ENCODE measurements around the gene DPP10.
A peak's percentile ranks its signal among the peaks of the same experiment; 100 is the strongest.

Gene DPP10

DNA sequence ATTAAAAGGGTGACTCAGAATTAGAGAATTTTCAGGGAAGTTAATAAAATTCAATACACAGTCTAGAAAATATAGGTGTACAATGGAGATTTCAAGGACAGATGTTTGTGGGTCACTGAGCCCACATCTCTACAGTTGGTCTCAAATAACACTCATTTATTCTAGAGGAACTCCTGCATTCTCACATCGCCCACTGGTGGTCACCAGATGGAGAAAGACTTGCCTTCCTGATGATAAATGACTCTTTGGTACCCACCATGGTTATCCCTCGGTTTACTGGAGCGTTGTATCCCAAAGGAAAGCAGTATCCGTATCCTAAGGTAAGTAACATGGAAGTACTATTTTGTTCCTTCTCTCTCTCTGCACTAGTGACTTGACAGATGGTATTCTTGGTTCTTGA lies 1297.1 kb downstream of the DPP10 start:
- H3K4me3 ChIP-seq (ENCODE audit: low read length), result no peak overlapping the region
- TF ChIP-seq, protein P1, sequence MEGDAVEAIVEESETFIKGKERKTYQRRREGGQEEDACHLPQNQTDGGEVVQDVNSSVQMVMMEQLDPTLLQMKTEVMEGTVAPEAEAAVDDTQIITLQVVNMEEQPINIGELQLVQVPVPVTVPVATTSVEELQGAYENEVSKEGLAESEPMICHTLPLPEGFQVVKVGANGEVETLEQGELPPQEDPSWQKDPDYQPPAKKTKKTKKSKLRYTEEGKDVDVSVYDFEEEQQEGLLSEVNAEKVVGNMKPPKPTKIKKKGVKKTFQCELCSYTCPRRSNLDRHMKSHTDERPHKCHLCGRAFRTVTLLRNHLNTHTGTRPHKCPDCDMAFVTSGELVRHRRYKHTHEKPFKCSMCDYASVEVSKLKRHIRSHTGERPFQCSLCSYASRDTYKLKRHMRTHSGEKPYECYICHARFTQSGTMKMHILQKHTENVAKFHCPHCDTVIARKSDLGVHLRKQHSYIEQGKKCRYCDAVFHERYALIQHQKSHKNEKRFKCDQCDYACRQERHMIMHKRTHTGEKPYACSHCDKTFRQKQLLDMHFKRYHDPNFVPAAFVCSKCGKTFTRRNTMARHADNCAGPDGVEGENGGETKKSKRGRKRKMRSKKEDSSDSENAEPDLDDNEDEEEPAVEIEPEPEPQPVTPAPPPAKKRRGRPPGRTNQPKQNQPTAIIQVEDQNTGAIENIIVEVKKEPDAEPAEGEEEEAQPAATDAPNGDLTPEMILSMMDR (conservative IDR thresholded peaks at IDR 0.05; ENCODE audit: low read depth, low read length), result peak; percentile 32
- no peak for DNase-seq (ENCODE audit: low read depth)

DNA sequence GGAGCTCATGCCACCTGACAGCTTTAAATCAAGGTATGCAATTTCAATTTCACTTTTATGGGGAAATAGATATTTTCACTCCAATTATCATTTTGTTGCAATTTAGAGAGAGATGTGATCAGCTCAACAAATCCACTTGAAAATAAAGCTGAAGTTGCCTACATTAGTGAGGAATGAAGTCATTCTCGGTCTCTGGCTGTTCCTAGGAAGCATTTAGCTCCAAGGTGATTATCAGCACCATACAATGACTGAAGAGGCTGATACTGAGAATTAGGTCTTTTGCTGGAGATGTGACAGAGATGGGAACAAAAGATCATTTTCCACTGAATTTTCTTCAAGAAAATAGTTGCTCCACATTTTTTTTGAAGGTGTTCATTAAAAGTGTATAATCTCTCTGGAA lies 1303.7 kb downstream of the DPP10 start:
- DNase-seq (ENCODE audit: low read depth), result no peak
- TF ChIP-seq, protein P1 (conservative IDR thresholded peaks at IDR 0.05; ENCODE audit: low read depth, low read length), result no peak
- no peak overlapping the region for H3K4me3 ChIP-seq (ENCODE audit: low read length)

DNA sequence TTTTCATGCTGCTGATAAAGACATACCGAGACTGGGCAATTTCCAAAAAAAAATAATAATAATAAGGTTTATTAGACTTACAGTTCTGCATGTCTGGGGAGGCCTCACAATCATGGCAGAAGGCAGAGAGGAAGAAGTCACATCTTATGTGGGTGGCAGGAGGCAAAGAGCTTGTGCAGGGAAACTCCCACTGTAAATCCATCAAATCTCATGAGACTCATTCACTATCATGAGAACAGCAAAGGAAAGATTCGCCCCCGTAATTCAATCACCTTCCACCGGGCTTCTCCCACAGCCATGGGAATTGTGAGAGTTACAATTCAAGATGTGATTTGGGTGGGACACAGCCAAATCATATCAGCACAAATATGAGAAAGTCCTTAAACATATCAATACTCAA lies 1314.8 kb downstream of the DPP10 start:
- no peak for DNase-seq (ENCODE audit: low read depth)
- no peak overlapping the region for H3K4me3 ChIP-seq (ENCODE audit: low read length)
- TF ChIP-seq, protein P1 (conservative IDR thresholded peaks at IDR 0.05; ENCODE audit: low read depth, low read length), result no peak

GRCh38 chr2:115763601-115764000 lies 1321.2 kb downstream of the DPP10 start:
- peak; percentile 7 for DNase-seq (ENCODE audit: low read depth)
- TF ChIP-seq, protein P1 (conservative IDR thresholded peaks at IDR 0.05; ENCODE audit: low read depth, low read length), result no peak
- no peak overlapping the region for H3K4me3 ChIP-seq (ENCODE audit: low read length)

GRCh38 chr2:115771516-115771915 lies 1329.1 kb downstream of the DPP10 start:
- TF ChIP-seq, protein P1 (conservative IDR thresholded peaks at IDR 0.05; ENCODE audit: low read depth, low read length), result no peak
- no peak for DNase-seq (ENCODE audit: low read depth)
- H3K4me3 ChIP-seq (ENCODE audit: low read length), result no peak overlapping the region

DNA sequence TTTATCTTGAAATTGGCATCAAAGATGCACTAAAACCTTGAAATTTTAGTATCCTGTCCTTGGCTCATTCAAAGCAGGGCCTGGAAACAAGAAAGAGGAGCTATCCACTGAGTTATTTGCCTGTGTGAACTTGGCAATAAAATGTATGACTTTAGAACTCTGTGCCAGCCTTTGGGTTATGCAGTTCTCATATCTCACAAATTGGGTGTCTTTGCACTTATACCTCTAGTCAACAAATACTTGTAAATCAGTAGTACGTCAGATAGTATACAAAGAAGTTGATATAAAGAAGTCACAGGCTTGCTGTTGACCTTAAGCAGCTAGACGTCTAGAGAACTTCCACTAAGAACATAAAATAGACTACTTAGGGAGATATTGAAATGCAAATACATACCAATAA lies 1331.9 kb downstream of the DPP10 start:
- no peak for DNase-seq (ENCODE audit: low read depth)
- TF ChIP-seq, protein P1 (conservative IDR thresholded peaks at IDR 0.05; ENCODE audit: low read depth, low read length), result no peak
- H3K4me3 ChIP-seq (ENCODE audit: low read length), result no peak overlapping the region

DNA sequence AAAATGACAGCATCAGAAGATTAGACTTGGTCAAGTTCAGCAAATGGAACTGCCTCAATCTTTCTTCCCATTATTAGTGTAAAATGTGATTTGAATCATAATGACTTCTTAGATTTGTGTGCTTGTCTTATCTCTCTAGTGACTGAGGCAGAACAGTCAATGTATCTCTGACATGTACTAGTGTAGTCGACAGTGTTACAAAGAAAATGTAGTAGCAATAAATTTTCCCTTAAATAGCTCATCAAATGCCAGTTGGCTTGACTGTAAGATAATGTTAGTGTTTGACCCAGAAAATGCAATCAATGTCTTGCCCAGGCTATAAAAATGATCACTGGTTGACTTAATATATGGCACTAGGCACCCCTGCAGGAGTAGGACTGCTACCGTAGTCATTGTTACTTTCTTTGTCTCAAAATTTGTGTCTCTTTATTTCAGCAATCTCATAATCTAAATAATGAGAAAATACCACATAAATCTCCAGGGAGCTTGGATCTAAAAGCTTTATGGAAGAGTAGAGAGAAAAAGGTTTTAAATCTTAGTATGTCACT lies 1336.7 kb downstream of the DPP10 start:
- no peak overlapping the region for H3K4me3 ChIP-seq (ENCODE audit: low read length)
- TF ChIP-seq, protein P1 (conservative IDR thresholded peaks at IDR 0.05; ENCODE audit: low read depth, low read length), result no peak
- DNase-seq (ENCODE audit: low read depth), result no peak

Measured in retinal pigment epithelial cell (primary cell).